HEK293 (cell line): ENCODE data around the gene AK1.

Experiments
- CTCF ChIA-PET: fragments of 350-600 bp; formaldehyde crosslinking; extraction: SDS; loops from one replicate; lab custom pipeline; 2021; ENCODE audit warnings: antibody characterized with exemption; lab: Yijun Ruan, JAX
- POLR2A ChIA-PET: fragments of 300-600 bp; formaldehyde crosslinking; extraction: SDS; loops from one replicate; lab custom pipeline; 2020; ENCODE audit warnings: antibody characterized with exemption, inconsistent platforms; lab: Yijun Ruan, JAX
- H3K27ac ChIP-seq: fragments of 200-500 bp; sonication (Bioruptor generic); 2 replicates; pipeline ENCODE4 v1.5.1; 2014; ENCODE audit warnings: low read depth, low read length, control low read depth, inconsistent platforms; ENCODE audit errors: extremely low read depth
- H3K36me3 ChIP-seq, 2 experiments: fragments of 200-500 bp in 1 of 2; sonication (Bioruptor generic) in 1 of 2; 1 replicate in 1 of 2; 2 replicates in 1 of 2; pipeline ENCODE4 v1.5.1; 2014 to 2017; ENCODE audit warnings: inconsistent platforms in 2 of 2, low read length in 2 of 2; ENCODE audit not compliant: control insufficient read depth in 2 of 2, insufficient read depth in 1 of 2
- H3K4me1 ChIP-seq: fragments of 200-500 bp; sonication (Bioruptor generic); 2 replicates; pipeline ENCODE4 v1.5.1; 2014; ENCODE audit warnings: mild to moderate bottlenecking, low read length, inconsistent platforms; ENCODE audit not compliant: control insufficient read depth, insufficient read depth
- H3K4me3 ChIP-seq: 2 replicates; pipeline ENCODE4 v1.5.1; 2011; ENCODE audit warnings: low read depth, mild to moderate bottlenecking, control low read depth, low read length, moderate library complexity
- H3K9me3 ChIP-seq: fragments of 200-500 bp; sonication (Bioruptor generic); 2 replicates; pipeline ENCODE4 v1.5.1; 2014; ENCODE audit warnings: low read depth, low read length, inconsistent platforms; ENCODE audit not compliant: control insufficient read depth, insufficient read depth
- AEBP2 ChIP-seq: fragments of 450-650 bp; formaldehyde crosslinking; IDR thresholded peaks from 2 replicates; pipeline ENCODE4 v1.5.1; 2016; ENCODE audit warnings: missing biosample characterization, missing genetic modification characterization, borderline replicate concordance
- GLIS2 ChIP-seq: fragments of 450-650 bp; formaldehyde crosslinking; IDR thresholded peaks from 2 replicates; pipeline ENCODE4 v1.5.1; 2016; ENCODE audit warnings: missing biosample characterization, missing genetic modification characterization
- HOXA7 ChIP-seq: sonication (generic); formaldehyde crosslinking; IDR thresholded peaks from 2 replicates; pipeline ENCODE4 v1.8.1; 2022; ENCODE audit warnings: missing genetic modification reagents, borderline replicate concordance
- HOXD13 ChIP-seq: sonication (generic); formaldehyde crosslinking; IDR thresholded peaks from 2 replicates; pipeline ENCODE4 v1.8.0; 2022; ENCODE audit warnings: missing genetic modification reagents, borderline replicate concordance
- YY2 ChIP-seq: fragments of 450-650 bp; formaldehyde crosslinking; IDR thresholded peaks from 2 replicates; pipeline ENCODE4 v1.5.1; 2016; ENCODE audit warnings: missing biosample characterization, missing genetic modification characterization
- ZNF133 ChIP-seq: fragments of 450-650 bp; formaldehyde crosslinking; IDR thresholded peaks from 2 replicates; pipeline ENCODE4 v1.5.1; 2016; ENCODE audit warnings: missing biosample characterization, missing genetic modification characterization
- ZNF16 ChIP-seq: fragments of 450-650 bp; formaldehyde crosslinking; IDR thresholded peaks from 2 replicates; pipeline ENCODE4 v1.5.1; 2016; ENCODE audit warnings: low read depth, missing biosample characterization, missing genetic modification characterization
- ZNF214 ChIP-seq: fragments of 450-650 bp; formaldehyde crosslinking; IDR thresholded peaks from 2 replicates; pipeline ENCODE4 v1.5.1; 2017; ENCODE audit warnings: missing biosample characterization, mild to moderate bottlenecking, missing genetic modification characterization, borderline replicate concordance
- ZNF239 ChIP-seq: fragments of 450-650 bp; formaldehyde crosslinking; IDR thresholded peaks from 2 replicates; pipeline ENCODE4 v1.5.1; 2016; ENCODE audit warnings: missing biosample characterization, missing genetic modification characterization
- ZNF266 ChIP-seq: fragments of 450-650 bp; formaldehyde crosslinking; IDR thresholded peaks from 2 replicates; pipeline ENCODE4 v1.5.1; 2016; ENCODE audit warnings: missing biosample characterization, missing genetic modification characterization, low read depth
- ZNF274 ChIP-seq, 2 experiments: fragments of 200-500 bp in 1 of 2; fragments of 450-650 bp in 1 of 2; sonication (Bioruptor generic) in 1 of 2; formaldehyde crosslinking in 1 of 2; IDR thresholded peaks; 2 replicates each; pipeline versions ENCODE4 v1.5.1 to v1.6.1; 2014 to 2016; ENCODE audit warnings: borderline replicate concordance in 1 of 2, inconsistent platforms in 1 of 2, low read length in 1 of 2, missing biosample characterization in 1 of 2, missing genetic modification characterization in 1 of 2
- ZNF292 ChIP-seq: fragments of 450-650 bp; formaldehyde crosslinking; IDR thresholded peaks from 2 replicates; pipeline ENCODE4 v1.5.1; 2016; ENCODE audit warnings: low read depth, missing biosample characterization, missing genetic modification characterization, borderline replicate concordance
- ZNF302 ChIP-seq: fragments of 450-650 bp; formaldehyde crosslinking; IDR thresholded peaks from 2 replicates; pipeline ENCODE4 v1.5.1; 2016; ENCODE audit warnings: missing biosample characterization, missing genetic modification characterization, low read depth
- ZNF324 ChIP-seq: fragments of 450-650 bp; formaldehyde crosslinking; IDR thresholded peaks from 2 replicates; pipeline ENCODE4 v1.5.1; 2016; ENCODE audit warnings: missing biosample characterization, missing genetic modification characterization
- ZNF449 ChIP-seq: fragments of 450-650 bp; formaldehyde crosslinking; IDR thresholded peaks from 2 replicates; pipeline ENCODE4 v1.5.1; 2017; ENCODE audit warnings: missing biosample characterization, mild to moderate bottlenecking, missing genetic modification characterization, moderate library complexity
- ZNF521 ChIP-seq: fragments of 450-650 bp; formaldehyde crosslinking; IDR thresholded peaks from 2 replicates; pipeline ENCODE4 v1.5.1; 2017; ENCODE audit warnings: missing biosample characterization, mild to moderate bottlenecking, missing genetic modification characterization
- ZNF549 ChIP-seq: fragments of 450-650 bp; IDR thresholded peaks from 2 replicates; pipeline ENCODE4 v1.5.1; 2018; ENCODE audit warnings: missing biosample characterization, missing genetic modification characterization, mild to moderate bottlenecking, inconsistent platforms, moderate library complexity
- ZNF571 ChIP-seq: fragments of 450-650 bp; formaldehyde crosslinking; IDR thresholded peaks from 2 replicates; pipeline ENCODE4 v1.5.0; 2017; ENCODE audit warnings: missing biosample characterization, missing genetic modification characterization
- ZNF610 ChIP-seq: fragments of 450-650 bp; formaldehyde crosslinking; IDR thresholded peaks from 2 replicates; pipeline ENCODE4 v1.5.1; 2016; ENCODE audit warnings: missing biosample characterization, missing genetic modification characterization, borderline replicate concordance
- ZNF768 ChIP-seq: fragments of 450-650 bp; formaldehyde crosslinking; IDR thresholded peaks from 2 replicates; pipeline ENCODE4 v1.5.1; 2018; ENCODE audit warnings: missing biosample characterization, mild to moderate bottlenecking, missing genetic modification characterization
- ZNF785 ChIP-seq: fragments of 450-650 bp; formaldehyde crosslinking; IDR thresholded peaks from 2 replicates; pipeline ENCODE4 v1.5.1; 2016; ENCODE audit warnings: missing biosample characterization, missing genetic modification characterization
- ZSCAN23 ChIP-seq: fragments of 450-650 bp; formaldehyde crosslinking; IDR thresholded peaks from 2 replicates; pipeline ENCODE4 v1.5.1; 2016; ENCODE audit warnings: missing biosample characterization, missing genetic modification characterization
- ZSCAN4 ChIP-seq: fragments of 450-650 bp; formaldehyde crosslinking; IDR thresholded peaks from 2 replicates; pipeline ENCODE4 v1.5.1; 2017; ENCODE audit warnings: missing biosample characterization, missing genetic modification characterization
- ZXDB ChIP-seq: fragments of 450-650 bp; formaldehyde crosslinking; IDR thresholded peaks from 2 replicates; pipeline ENCODE4 v1.5.1; 2016; ENCODE audit warnings: missing biosample characterization, missing genetic modification characterization

AK1 gene

GRCh38 chr9:127854184-127854806 lies 23.2 kb downstream of the AK1 start, which contains the start of gene ENG:
Gene ENG (minus strand): TSS chr9:127854658. CDS start chr9:127854355, 303 bp downstream.
- Histone ChIP-seq H3K4me1 (no peaks in the 10 kb centered on the region), H3K36me3 (no peaks in the 10 kb centered on the region), H3K4me3 (no peak within 1 kb of the TSS), H3K9me3 (no peaks in the 10 kb centered on the region), H3K27ac (no peak within 1 kb of the TSS)
- TF ChIP-seq ZNF610 (tag by site-specific recombination) = no peak
- no peak for TF ChIP-seq ZNF449 (tag by site-specific recombination)
- TF ChIP-seq ZNF521 = no peak
- no peak for TF ChIP-seq ZNF16 (tag by site-specific recombination)
- TF ChIP-seq ZSCAN4 (tag by site-specific recombination) = no peak
- no peak for TF ChIP-seq HOXA7 (CRISPR knock-in tag)
- no peak for TF ChIP-seq ZNF324
- TF ChIP-seq ZNF571 (tag by site-specific recombination) = no peak
- TF ChIP-seq ZNF292 (tag by site-specific recombination) = no peak
- no peak for TF ChIP-seq ZNF549
- TF ChIP-seq ZNF274 (IDR thresholded peaks at IDR 0.05; ENCODE audit: low read length) = no peak
- TF ChIP-seq ZNF274 (tag by site-specific recombination; IDR thresholded peaks at IDR 0.05; ENCODE audit: borderline replicate concordance) = no peak
- no peak for TF ChIP-seq HOXD13 (CRISPR knock-in tag)
- CTCF ChIA-PET = interaction anchor here (0.5 to 3.5 kb wide), 2 partner anchors 15 to 29 kb away, joined by 3 to 18 read pairs; no protein-coding TSS in a partner anchor
- POLR2A ChIA-PET = no interaction called here

GRCh38 chr9:127853312-127854183 lies 23.9 kb downstream of the AK1 start:
- ChIA-PET POLR2A (no interaction called here), CTCF (interaction anchor here (0.5 to 3.5 kb wide), 5 partner anchors 16 to 119 kb away, joined by 3 to 18 read pairs (median 3); partner anchors contain the start of gene TOR2A)
- Histone ChIP-seq H3K27ac (no peak overlapping the region), H3K4me3 (no peak overlapping the region), H3K9me3 (no peaks in the 10 kb centered on the region), H3K36me3 (no peaks in the 10 kb centered on the region), H3K4me1 (no peaks in the 10 kb centered on the region)
- TF ChIP-seq ZNF785 (no peak), YY2 (no peak), ZNF768 (tag by site-specific recombination) (0 out of 2 replicates have a peak, but pooled peaks have one; percentile 40)

- Histone ChIP-seq H3K4me1 (no peaks in the 10 kb centered on the region), H3K4me3 (no peak overlapping the region)
- TF ChIP-seq ZNF133 (tag by site-specific recombination) = no peak
- no peak for TF ChIP-seq ZNF610 (tag by site-specific recombination)
- TF ChIP-seq ZNF302 (tag by site-specific recombination) = no peak
- no peak for TF ChIP-seq ZXDB
- no peak for TF ChIP-seq AEBP2 (tag by site-specific recombination)
- no peak for TF ChIP-seq GLIS2
- TF ChIP-seq ZNF239 (tag by site-specific recombination) = no peak
- no peak for TF ChIP-seq ZNF266 (tag by site-specific recombination)
- TF ChIP-seq ZSCAN23 (tag by site-specific recombination) = no peak
- TF ChIP-seq ZNF214 = no peak
These were observed 24.6 kb downstream of the AK1 start for GRCh38 chr9:127852829-127853228.

More at GRCh38 chr9:127852829-127853228, 24.6 kb downstream of the AK1 start:
- Histone ChIP-seq H3K9me3 (no peaks in the 10 kb centered on the region), H3K27ac (no peak overlapping the region), H3K36me3 (no peaks in the 10 kb centered on the region)
- ChIA-PET CTCF (interaction anchor here (0.6 to 1.0 kb wide), 6 partner anchors 14 to 342 kb away, joined by 3 to 4 read pairs (median 3); partner anchors contain the start of gene TOR2A), POLR2A (no interaction called here)
